H1 (cell line): Measurements from ENCODE around the gene WNK2. TPM values are rescaled to one million over a fixed set of nuclear protein-coding genes. Genes with fewer than 3 reads are reported as not detected.

Source experiments
- CTCF ChIA-PET: fragments of 300-600 bp; sonication (Branson Sonifier 250); formaldehyde crosslinking; loops from one replicate; lab custom pipeline; 2021; ENCODE audit not compliant: partially characterized antibody; lab: Charles Lee
- POLR2A ChIA-PET: fragments of 300-600 bp; sonication (Branson Sonifier 250); formaldehyde crosslinking; loops from one replicate; lab custom pipeline; 2021; ENCODE audit warnings: inconsistent platforms; ENCODE audit not compliant: partially characterized antibody; lab: Charles Lee
- DNase-seq, 2 experiments: peaks; one replicate each; pipeline versions ENCODE4 v3.0.0 to v3.0.0-alpha.2; 2010 to 2022; ENCODE audit warnings: low spot score in 2 of 2, low read depth in 1 of 2, mixed read lengths in 1 of 2
- FAIRE-seq: peaks from 2 replicates; lab custom pipeline; 2011; peaks lifted over from hg19 to GRCh38; lab: Jason Lieb, UNC
- H2AFZ ChIP-seq: 2 replicates; pipeline ENCODE4 v1.8.1; 2012; ENCODE audit warnings: low read length, inconsistent platforms
- H2AK5ac ChIP-seq: 2 replicates; pipeline ENCODE4 v1.6.1; 2013; ENCODE audit warnings: low read depth, low read length
- H2BK120ac ChIP-seq: replicated peaks from 2 replicates; pipeline ENCODE3; 2013; ENCODE audit warnings: low read depth, low read length, inconsistent platforms
- H2BK12ac ChIP-seq: 2 replicates; pipeline ENCODE4 v1.6.1; 2013; ENCODE audit warnings: low read depth, low read length
- H2BK15ac ChIP-seq: 2 replicates; pipeline ENCODE4 v1.6.1; 2013; ENCODE audit warnings: low read length
- H2BK20ac ChIP-seq: 2 replicates; pipeline ENCODE4 v1.6.1; 2013; ENCODE audit warnings: low read length
- H2BK5ac ChIP-seq: 2 replicates; pipeline ENCODE4 v1.6.1; 2013; ENCODE audit warnings: low read depth, low read length
- H3K14ac ChIP-seq: 2 replicates; pipeline ENCODE4 v1.6.1; 2013; ENCODE audit warnings: inconsistent platforms; ENCODE audit not compliant: insufficient read length
- H3K18ac ChIP-seq: 2 replicates; pipeline ENCODE4 v1.6.1; 2013; ENCODE audit warnings: low read length; ENCODE audit errors: extremely low read depth
- H3K23ac ChIP-seq: 2 replicates; pipeline ENCODE4 v1.6.1; 2013; ENCODE audit warnings: inconsistent platforms; ENCODE audit not compliant: insufficient read length
- H3K23me2 ChIP-seq: 2 replicates; pipeline ENCODE4 v1.6.1; 2013; ENCODE audit warnings: low read depth, low read length
- H3K27ac ChIP-seq: 2 replicates; pipeline ENCODE4 v1.6.1; 2011; ENCODE audit warnings: low read depth, low read length, inconsistent platforms
- H3K27me3 ChIP-seq, 4 experiments: replicated peaks in 1 of 4; 1 replicate in 1 of 4; 2 replicates in 3 of 4; pipeline versions ENCODE4 v1.6.1 to v1.8.1; 2011 to 2013; ENCODE audit warnings: low read length in 3 of 4, mild to moderate bottlenecking in 3 of 4, inconsistent platforms in 2 of 4, mixed read lengths in 2 of 4, moderate library complexity in 1 of 4; ENCODE audit not compliant: control insufficient read depth in 3 of 4, insufficient read depth in 3 of 4; ENCODE audit errors: extremely low read depth in 1 of 4
- H3K36me3 ChIP-seq, 4 experiments: 2 replicates each; pipeline versions ENCODE4 v1.6.1 to v1.8.1; 2011 to 2013; ENCODE audit warnings: mild to moderate bottlenecking in 4 of 4, low read length in 3 of 4, moderate library complexity in 2 of 4, control low read depth in 1 of 4, inconsistent platforms in 1 of 4; ENCODE audit not compliant: insufficient read depth in 4 of 4, control insufficient read depth in 2 of 4
- H3K4ac ChIP-seq: replicated peaks from 2 replicates; pipeline ENCODE3; 2013; ENCODE audit warnings: low read length, low read depth, mixed read lengths, inconsistent platforms; ENCODE audit not compliant: insufficient read length
- H3K4me1 ChIP-seq, 4 experiments: replicated peaks in 1 of 4; 1 replicate in 1 of 4; 2 replicates in 3 of 4; pipeline versions ENCODE4 v1.6.1 to v1.8.1; 2011 to 2013; ENCODE audit warnings: low read length in 3 of 4, inconsistent platforms in 2 of 4, mixed read lengths in 1 of 4; ENCODE audit not compliant: insufficient read depth in 4 of 4, control insufficient read depth in 3 of 4
- H3K4me2 ChIP-seq, 2 experiments: 2 replicates each; pipeline versions ENCODE4 v1.6.1 to v1.8.1; 2011 to 2013; ENCODE audit warnings: low read depth in 2 of 2, low read length in 2 of 2, control low read depth in 1 of 2, inconsistent platforms in 1 of 2, mild to moderate bottlenecking in 1 of 2; ENCODE audit not compliant: insufficient read depth in 1 of 2
- H3K4me3 ChIP-seq, 4 experiments: fragments of 200-600, 300-600 bp in 1 of 4; sonication (generic), shearing (Covaris generic), sonication (Bioruptor Twin) in 1 of 4; 2 replicates each; pipeline versions ENCODE4 v1.5.1 to v1.8.1; 2011 to 2016; ENCODE audit warnings: low read length in 4 of 4, low read depth in 3 of 4, control low read depth in 2 of 4, inconsistent platforms in 2 of 4, mild to moderate bottlenecking in 2 of 4, mixed read lengths in 1 of 4, moderate library complexity in 1 of 4; ENCODE audit not compliant: insufficient read depth in 2 of 4; ENCODE audit errors: extremely low read depth in 1 of 4
- H3K56ac ChIP-seq: replicated peaks from 2 replicates; pipeline ENCODE3; 2013; ENCODE audit warnings: low read depth, mild to moderate bottlenecking, mixed read lengths, low read length, inconsistent platforms; ENCODE audit not compliant: insufficient read length
- H3K79me1 ChIP-seq: 2 replicates; pipeline ENCODE4 v1.6.1; 2013; ENCODE audit warnings: low read depth, low read length, control low read depth
- H3K79me2 ChIP-seq, 2 experiments: 2 replicates each; pipeline versions ENCODE4 v1.6.1 to v1.8.1; 2012 to 2013; ENCODE audit warnings: low read length in 2 of 2, mild to moderate bottlenecking in 2 of 2, inconsistent platforms in 1 of 2; ENCODE audit not compliant: insufficient read depth in 2 of 2, control insufficient read depth in 1 of 2
- H3K9ac ChIP-seq, 4 experiments: replicated peaks in 1 of 4; 1 replicate in 1 of 4; 2 replicates in 3 of 4; pipeline versions ENCODE4 v1.6.1 to v1.8.1; 2011 to 2013; ENCODE audit warnings: low read depth in 3 of 4, low read length in 3 of 4, control low read depth in 2 of 4, mild to moderate bottlenecking in 2 of 4, moderate library complexity in 2 of 4, inconsistent platforms in 1 of 4; ENCODE audit errors: extremely low read depth in 1 of 4
- H3K9me3 ChIP-seq, 2 experiments: 2 replicates each; pipeline versions ENCODE4 v1.6.1 to v1.8.1; 2012 to 2013; ENCODE audit warnings: mild to moderate bottlenecking in 2 of 2, moderate library complexity in 2 of 2, control low read depth in 1 of 2, inconsistent platforms in 1 of 2, low read depth in 1 of 2, low read length in 1 of 2, mixed read lengths in 1 of 2; ENCODE audit not compliant: insufficient read depth in 2 of 2
- H4K20me1 ChIP-seq, 2 experiments: replicated peaks in 1 of 2; 2 replicates each; pipeline versions ENCODE3 to v1.8.1; 2011 to 2013; ENCODE audit warnings: inconsistent platforms in 2 of 2, low read length in 2 of 2, mild to moderate bottlenecking in 1 of 2; ENCODE audit not compliant: insufficient read depth in 2 of 2, control insufficient read depth in 1 of 2
- H4K5ac ChIP-seq: 2 replicates; pipeline ENCODE4 v1.6.1; 2013; ENCODE audit warnings: low read length, low read depth, mixed read lengths, inconsistent platforms; ENCODE audit not compliant: insufficient read length
- H4K8ac ChIP-seq: 2 replicates; pipeline ENCODE4 v1.8.0; 2013; ENCODE audit warnings: mild to moderate bottlenecking, moderate library complexity, low read length, inconsistent platforms; ENCODE audit not compliant: insufficient read depth; ENCODE audit errors: extremely low read depth
- H4K91ac ChIP-seq: replicated peaks from 2 replicates; pipeline ENCODE3; 2013; ENCODE audit warnings: low read length, mixed read lengths, inconsistent platforms; ENCODE audit not compliant: insufficient read length
- CBX8 ChIP-seq: fragments of 300-800, 300-1000 bp; sonication (generic); IDR thresholded peaks from 2 replicates; pipeline ENCODE4 v1.7.1; 2016; ENCODE audit warnings: low read depth, low read length, borderline replicate concordance
- CHD2 ChIP-seq: IDR thresholded peaks from 2 replicates; pipeline ENCODE4 v1.6.1; 2012; ENCODE audit warnings: low read length, improper control_type of control experiment
- EZH2 ChIP-seq: fragments of 200-600 bp; sonication (generic); IDR thresholded peaks from 2 replicates; pipeline ENCODE4 v1.7.1; 2012; ENCODE audit warnings: low read depth, mild to moderate bottlenecking, moderate library complexity, low read length, inconsistent platforms; ENCODE audit not compliant: severe bottlenecking
- NRF1 ChIP-seq: IDR thresholded peaks from 2 replicates; pipeline ENCODE4 v1.6.1; 2011; ENCODE audit warnings: mild to moderate bottlenecking, low read depth, low read length, improper control_type of control experiment
- PHF8 ChIP-seq: fragments of 200-600 bp; sonication (generic); conservative IDR thresholded peaks from 2 replicates; pipeline ENCODE4 v1.7.1; 2012; ENCODE audit warnings: low read depth, mild to moderate bottlenecking, inconsistent platforms, low read length, moderate library complexity
- POLR2AphosphoS5 ChIP-seq: IDR thresholded peaks from 2 replicates; pipeline ENCODE4 v1.6.1; 2011; ENCODE audit warnings: low read depth, low read length
- RAD21 ChIP-seq, 2 experiments: IDR thresholded peaks in 1 of 2; conservative IDR thresholded peaks in 1 of 2; 2 replicates each; pipeline ENCODE4 v1.6.1; 2011; ENCODE audit warnings: low read depth in 2 of 2, low read length in 2 of 2, improper control_type of control experiment in 1 of 2, inconsistent platforms in 1 of 2, mild to moderate bottlenecking in 1 of 2, moderate library complexity in 1 of 2
- WGBS, 2 experiments: shearing (Covaris generic) in 1 of 2; methylation state at CpG; one replicate each; pipeline versions ENCODE4 v1.1.6 to v1.1.7; 2013 to 2015; ENCODE audit warnings: low lambda C conversion rate in 2 of 2, mixed read lengths in 2 of 2, inconsistent platforms in 1 of 2, low coverage in 1 of 2, missing lambda C conversion rate in 1 of 2; ENCODE audit not compliant: insufficient replicate concordance in 2 of 2, insufficient coverage in 1 of 2, insufficient read length in 1 of 2; ENCODE audit errors: extremely low coverage in 1 of 2, missing lambda C conversion rate in 1 of 2; 5-methylcytosine and 5-hydroxymethylcytosine counted together
- polyA plus RNA-seq, 7 experiments: library from polyadenylated mRNA; depleted of rRNA in 3 of 7; stranded (reverse) in 5 of 7; unstranded in 2 of 7; fragments of >200 nt in 5 of 7; fragments of 200-250 nt in 2 of 7; gene quantifications; 1 replicate in 5 of 7; 2 replicates in 1 of 7; 4 replicates in 1 of 7; pipeline versions ENCODE4 v1.2.1 to v1.2.3, GENCODE V29; 2011 to 2013; ENCODE audit warnings: missing spikeins in 2 of 7, mixed read lengths in 2 of 7
- total RNA-seq: library from RNA; stranded (reverse); fragmentation: NEBNext Ultra II Directional; extraction: Animal tissue kit (Norgen Biotek cat#: 25700); gene quantifications from 2 replicates; pipeline ENCODE4 v1.2.1, GENCODE V29; 2021

The WNK2 gene
- total and polyA plus RNA-seq, 2 of the 8 experiments (the other 6 are each of a cell fraction or from before 2014, with no cell fraction given), result 12.0 to 87.2 TPM

DNA sequence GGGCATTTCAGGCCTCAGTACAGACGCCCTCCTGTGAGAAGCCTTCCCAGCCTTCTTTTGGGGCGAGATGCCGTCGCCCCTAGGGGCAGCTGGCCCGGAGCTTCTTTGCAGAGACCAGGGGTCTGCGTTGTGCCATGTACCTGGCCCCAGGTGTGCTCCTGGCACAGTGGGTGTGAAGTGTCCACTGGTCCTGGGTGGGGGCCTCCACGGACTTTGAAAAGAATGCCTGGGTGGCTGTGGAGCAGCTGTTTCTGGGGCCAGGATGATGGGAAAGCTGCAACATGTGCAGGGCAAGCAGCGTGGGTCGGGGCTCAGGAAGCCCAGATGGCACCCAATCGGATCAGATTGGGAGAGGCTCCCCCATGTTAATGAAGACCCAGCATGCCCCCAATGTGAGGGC is 47.8 kb downstream of the WNK2 start:
- no peak overlapping the region for H2BK15ac ChIP-seq
- no peaks in the 10 kb centered on the region for H3K27me3 ChIP-seq
- no peak overlapping the region for H2BK20ac ChIP-seq
- DNase-seq (no peak), FAIRE-seq (no peak)
- 90% methylated on average over 10 of the region's 10 CpGs; no CpG with 5 or more reads in 1 of the 2 experiments for WGBS, 2 experiments
- H4K91ac ChIP-seq, result no peak overlapping the region
- no peak overlapping the region for H4K5ac ChIP-seq
- H4K20me1 ChIP-seq, result peaks cover 6 to 7% of the 10 kb centered on the region in 2 experiments
- no peak overlapping the region for H3K23ac ChIP-seq
- H3K9ac ChIP-seq, result no peak overlapping the region
- H3K18ac ChIP-seq, result no peak overlapping the region
- H3K4me1 ChIP-seq, result peaks cover 0 to 3% (median 0%) of the 10 kb centered on the region in 4 experiments; a peak in 1 of 7 replicates
- peaks cover 0 to 3% (median 1%) of the 10 kb centered on the region in 4 experiments; a peak in 2 of 8 replicates for H3K36me3 ChIP-seq
- H3K56ac ChIP-seq, result no peak overlapping the region
- no peak overlapping the region for H3K14ac ChIP-seq
- CTCF ChIA-PET, result interaction anchor here (1.1 to 3.2 kb wide), 6 partner anchors 10 to 81 kb away, joined by 3 to 15 read pairs (median 5); no protein-coding TSS in a partner anchor
- H3K4me2 ChIP-seq, result no peak overlapping the region
- POLR2A ChIA-PET, result interaction anchor here (1.1 kb wide), 1 partner anchor 13 kb away, joined by 3 read pairs; no protein-coding TSS in a partner anchor
- no peak overlapping the region for H2AFZ ChIP-seq
- no peak overlapping the region; the same call in 1 of the 2 replicates for H4K8ac ChIP-seq
- H3K23me2 ChIP-seq, result no peaks in the 10 kb centered on the region
- no peak overlapping the region for H3K4me3 ChIP-seq
- H2BK5ac ChIP-seq, result no peak overlapping the region
- H3K79me2 ChIP-seq, result peaks cover 0 to 12% of the 10 kb centered on the region in 2 experiments; a peak in 2 of 4 replicates
- no peaks in the 10 kb centered on the region for H3K9me3 ChIP-seq
- peaks cover 6% of the 10 kb centered on the region; the same call in 1 of the 2 replicates for H3K79me1 ChIP-seq
- H2AK5ac ChIP-seq, result no peak overlapping the region
- no peak overlapping the region for H3K4ac ChIP-seq
- no peak overlapping the region for H3K27ac ChIP-seq
- H2BK12ac ChIP-seq, result no peak overlapping the region
- no peak overlapping the region for H2BK120ac ChIP-seq
- TF ChIP-seq CBX8, result no peak
- no peak for TF ChIP-seq POLR2AphosphoS5
- no peak for TF ChIP-seq NRF1
- TF ChIP-seq EZH2, result no peak
- TF ChIP-seq PHF8, result no peak
- TF ChIP-seq RAD21 (IDR thresholded peaks at IDR 0.05 in 1 of 2, conservative IDR thresholded peaks at IDR 0.05 in 1 of 2; ENCODE audit: low read depth in 2 of 2, low read length in 2 of 2), result no peak
- TF ChIP-seq CHD2, result no peak
